HEK293 (cell line): Measurements from ENCODE around the gene PDE6B.

Source experiments
- CTCF ChIA-PET: fragments of 350-600 bp; formaldehyde crosslinking; extraction: SDS; loops from one replicate; lab custom pipeline; 2021; ENCODE audit warnings: antibody characterized with exemption; lab: Yijun Ruan, JAX
- POLR2A ChIA-PET: fragments of 300-600 bp; formaldehyde crosslinking; extraction: SDS; loops from one replicate; lab custom pipeline; 2020; ENCODE audit warnings: antibody characterized with exemption, inconsistent platforms; lab: Yijun Ruan, JAX
- H3K27ac ChIP-seq: fragments of 200-500 bp; sonication (Bioruptor generic); 2 replicates; pipeline ENCODE4 v1.5.1; 2014; ENCODE audit warnings: low read depth, low read length, control low read depth, inconsistent platforms; ENCODE audit errors: extremely low read depth
- H3K36me3 ChIP-seq, 2 experiments: fragments of 200-500 bp in 1 of 2; sonication (Bioruptor generic) in 1 of 2; 1 replicate in 1 of 2; 2 replicates in 1 of 2; pipeline ENCODE4 v1.5.1; 2014 to 2017; ENCODE audit warnings: inconsistent platforms in 2 of 2, low read length in 2 of 2; ENCODE audit not compliant: control insufficient read depth in 2 of 2, insufficient read depth in 1 of 2
- H3K4me1 ChIP-seq: fragments of 200-500 bp; sonication (Bioruptor generic); 2 replicates; pipeline ENCODE4 v1.5.1; 2014; ENCODE audit warnings: mild to moderate bottlenecking, low read length, inconsistent platforms; ENCODE audit not compliant: control insufficient read depth, insufficient read depth
- H3K4me3 ChIP-seq: 2 replicates; pipeline ENCODE4 v1.5.1; 2011; ENCODE audit warnings: low read depth, mild to moderate bottlenecking, control low read depth, low read length, moderate library complexity
- H3K9me3 ChIP-seq: fragments of 200-500 bp; sonication (Bioruptor generic); 2 replicates; pipeline ENCODE4 v1.5.1; 2014; ENCODE audit warnings: low read depth, low read length, inconsistent platforms; ENCODE audit not compliant: control insufficient read depth, insufficient read depth
- BCL6B ChIP-seq: fragments of 450-650 bp; formaldehyde crosslinking; IDR thresholded peaks from 2 replicates; pipeline ENCODE4 v1.5.1; 2017; ENCODE audit warnings: missing biosample characterization, missing genetic modification characterization
- HIC1 ChIP-seq: fragments of 450-650 bp; formaldehyde crosslinking; IDR thresholded peaks from 2 replicates; pipeline ENCODE4 v1.5.1; 2016; ENCODE audit warnings: missing biosample characterization, missing genetic modification characterization
- HOXA7 ChIP-seq: sonication (generic); formaldehyde crosslinking; IDR thresholded peaks from 2 replicates; pipeline ENCODE4 v1.8.1; 2022; ENCODE audit warnings: missing genetic modification reagents, borderline replicate concordance
- IKZF3 ChIP-seq: fragments of 450-650 bp; IDR thresholded peaks from 2 replicates; pipeline ENCODE4 v1.5.0; 2018; ENCODE audit warnings: missing biosample characterization, mild to moderate bottlenecking, missing genetic modification characterization, moderate library complexity
- YY1 ChIP-seq: fragments of 450-650 bp; formaldehyde crosslinking; IDR thresholded peaks from 2 replicates; pipeline ENCODE4 v1.5.1; 2018; ENCODE audit warnings: missing biosample characterization, missing genetic modification characterization
- ZFP69B ChIP-seq: fragments of 450-650 bp; formaldehyde crosslinking; IDR thresholded peaks from 2 replicates; pipeline ENCODE4 v1.5.1; 2016; ENCODE audit warnings: missing biosample characterization, missing genetic modification characterization
- ZNF10 ChIP-seq: fragments of 450-650 bp; formaldehyde crosslinking; IDR thresholded peaks from 2 replicates; pipeline ENCODE4 v1.5.1; 2017; ENCODE audit warnings: missing biosample characterization, missing genetic modification characterization
- ZNF121 ChIP-seq: fragments of 450-650 bp; formaldehyde crosslinking; IDR thresholded peaks from 2 replicates; pipeline ENCODE4 v1.5.1; 2016; ENCODE audit warnings: missing biosample characterization, missing genetic modification characterization
- ZNF398 ChIP-seq: fragments of 450-650 bp; formaldehyde crosslinking; IDR thresholded peaks from 2 replicates; pipeline ENCODE4 v1.5.1; 2017; ENCODE audit warnings: missing biosample characterization, missing genetic modification characterization
- ZNF48 ChIP-seq: fragments of 450-650 bp; formaldehyde crosslinking; IDR thresholded peaks from 2 replicates; pipeline ENCODE4 v1.5.1; 2016; ENCODE audit warnings: missing biosample characterization, missing genetic modification characterization
- ZNF510 ChIP-seq: fragments of 450-650 bp; formaldehyde crosslinking; IDR thresholded peaks from 2 replicates; pipeline ENCODE4 v1.5.1; 2018; ENCODE audit warnings: mild to moderate bottlenecking, missing genetic modification characterization, missing biosample characterization; ENCODE audit not compliant: insufficient replicate concordance
- ZNF629 ChIP-seq: fragments of 450-650 bp; formaldehyde crosslinking; IDR thresholded peaks from 2 replicates; pipeline ENCODE4 v1.5.1; 2017; ENCODE audit warnings: missing biosample characterization, missing genetic modification characterization
- ZNF639 ChIP-seq: fragments of 450-650 bp; formaldehyde crosslinking; IDR thresholded peaks from 2 replicates; pipeline ENCODE4 v1.5.1; 2016; ENCODE audit warnings: missing biosample characterization, missing genetic modification characterization
- ZNF692 ChIP-seq: fragments of 450-650 bp; formaldehyde crosslinking; IDR thresholded peaks from 2 replicates; pipeline ENCODE4 v1.5.1; 2016; ENCODE audit warnings: missing biosample characterization, missing genetic modification characterization
- ZNF792 ChIP-seq: fragments of 450-650 bp; formaldehyde crosslinking; IDR thresholded peaks from 2 replicates; pipeline ENCODE4 v1.5.1; 2016; ENCODE audit warnings: missing biosample characterization, missing genetic modification characterization

PDE6B gene

GRCh38 chr4:632196-632790 is 6.9 kb downstream of the PDE6B start (continued):
- no peak for TF ChIP-seq BCL6B
- no peak for TF ChIP-seq ZFP69B (tag by site-specific recombination)
- no peak for TF ChIP-seq ZNF692 (tag by site-specific recombination)

- ChIA-PET CTCF (no interaction called here), POLR2A (no interaction called here)
- Histone ChIP-seq H3K4me3 (no peak overlapping the region), H3K27ac (no peak overlapping the region), H3K4me1 (no peaks in the 10 kb centered on the region), H3K36me3 (no peaks in the 10 kb centered on the region), H3K9me3 (no peaks in the 10 kb centered on the region)
- TF ChIP-seq ZNF510 (tag by site-specific recombination), result no peak
- TF ChIP-seq YY1 (tag by site-specific recombination), result no peak
- no peak for TF ChIP-seq ZNF792
- TF ChIP-seq ZNF639 (tag by site-specific recombination), result no peak
- TF ChIP-seq ZNF629 (tag by site-specific recombination), result no peak
- TF ChIP-seq ZNF121, result no peak
- TF ChIP-seq IKZF3 (tag by site-specific recombination), result no peak
- TF ChIP-seq ZNF10, result no peak
- TF ChIP-seq ZNF398 (tag by site-specific recombination), result no peak
- no peak for TF ChIP-seq HOXA7 (CRISPR knock-in tag)
Measured at GRCh38 chr4:632926-633325, 7.6 kb downstream of the PDE6B start.

- CTCF ChIA-PET, result no interaction called here
- POLR2A ChIA-PET, result no interaction called here
- H3K9me3 ChIP-seq, result no peaks in the 10 kb centered on the region
- no peak overlapping the region for H3K4me3 ChIP-seq
- no peak overlapping the region for H3K27ac ChIP-seq
- no peaks in the 10 kb centered on the region for H3K4me1 ChIP-seq
- no peaks in the 10 kb centered on the region for H3K36me3 ChIP-seq
- no peak for TF ChIP-seq ZNF48 (tag by site-specific recombination)
- TF ChIP-seq HIC1 (tag by site-specific recombination), result no peak
- TF ChIP-seq IKZF3 (tag by site-specific recombination), result no peak
Measured at GRCh38 chr4:633406-633805, 8.0 kb downstream of the PDE6B start.
